Fibroblast of lung (primary cell): Measurements from ENCODE around the gene UBL3.

Experiments
- EZH2 ChIP-seq: IDR thresholded peaks from 2 replicates; pipeline ENCODE4 v1.5.1; 2012; ENCODE audit warnings: low read length, control low read depth, mild to moderate bottlenecking; ENCODE audit errors: missing control alignments
- TF ChIP-seq, protein P1 (sequence below), 2 donors: IDR thresholded peaks in 1 of 2; conservative IDR thresholded peaks in 1 of 2; 1 replicate in 1 of 2; 2 replicates in 1 of 2; pipeline ENCODE4 v1.5.1; 2011 to 2012; ENCODE audit warnings: low read length in 2 of 2, control low read depth in 1 of 2, inconsistent platforms in 1 of 2, low read depth in 1 of 2, mild to moderate bottlenecking in 1 of 2

DNA sequence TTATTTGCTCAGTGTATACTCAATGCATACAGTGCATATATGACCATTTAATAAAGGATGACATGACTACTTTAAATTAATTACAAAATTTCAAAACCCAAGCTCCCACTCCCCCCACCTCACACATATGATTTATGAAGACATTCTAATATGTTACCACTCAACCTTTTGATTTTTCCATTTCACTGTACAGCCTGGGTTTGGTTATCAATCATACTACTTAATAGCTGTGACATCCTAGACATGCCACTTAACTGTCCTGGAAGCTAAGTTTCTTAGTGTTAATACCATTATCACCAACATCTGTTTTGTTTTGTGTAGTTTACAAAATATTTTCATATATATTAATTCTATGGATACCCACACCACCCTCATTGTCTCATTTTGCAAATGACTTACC lies 42.2 kb downstream of the UBL3 start:
- TF ChIP-seq, protein P1, sequence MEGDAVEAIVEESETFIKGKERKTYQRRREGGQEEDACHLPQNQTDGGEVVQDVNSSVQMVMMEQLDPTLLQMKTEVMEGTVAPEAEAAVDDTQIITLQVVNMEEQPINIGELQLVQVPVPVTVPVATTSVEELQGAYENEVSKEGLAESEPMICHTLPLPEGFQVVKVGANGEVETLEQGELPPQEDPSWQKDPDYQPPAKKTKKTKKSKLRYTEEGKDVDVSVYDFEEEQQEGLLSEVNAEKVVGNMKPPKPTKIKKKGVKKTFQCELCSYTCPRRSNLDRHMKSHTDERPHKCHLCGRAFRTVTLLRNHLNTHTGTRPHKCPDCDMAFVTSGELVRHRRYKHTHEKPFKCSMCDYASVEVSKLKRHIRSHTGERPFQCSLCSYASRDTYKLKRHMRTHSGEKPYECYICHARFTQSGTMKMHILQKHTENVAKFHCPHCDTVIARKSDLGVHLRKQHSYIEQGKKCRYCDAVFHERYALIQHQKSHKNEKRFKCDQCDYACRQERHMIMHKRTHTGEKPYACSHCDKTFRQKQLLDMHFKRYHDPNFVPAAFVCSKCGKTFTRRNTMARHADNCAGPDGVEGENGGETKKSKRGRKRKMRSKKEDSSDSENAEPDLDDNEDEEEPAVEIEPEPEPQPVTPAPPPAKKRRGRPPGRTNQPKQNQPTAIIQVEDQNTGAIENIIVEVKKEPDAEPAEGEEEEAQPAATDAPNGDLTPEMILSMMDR (conservative IDR thresholded peaks at IDR 0.05 in 1 of 2, IDR thresholded peaks at IDR 0.05 in 1 of 2; ENCODE audit: low read depth in 1 of 2, low read length in 2 of 2) = no peak
- no peak for TF ChIP-seq EZH2
